ENCODE results near the gene EBF4.

GRCh38 chr20:2659547-2659946 lies 33.0 kb upstream of the EBF4 start:
- no peak for TF ChIP-seq POLR2A (IDR thresholded peaks at IDR 0.05; ENCODE audit: low read depth, low read length)
- no peak for TF ChIP-seq POLR2AphosphoS5 (IDR thresholded peaks at IDR 0.05; ENCODE audit: low read depth, low read length)
- TF ChIP-seq TAF1 (IDR thresholded peaks at IDR 0.05; ENCODE audit: borderline replicate concordance, low read depth, low read length) = no peak
